Spleen (tissue), 11 donors: Measurements from ENCODE around the gene ISCA1. TPM values are rescaled to one million over a fixed set of nuclear protein-coding genes. Genes with fewer than 3 reads are reported as not detected.

Experiments
- DNase-seq: peaks from one replicate; pipeline ENCODE4 v3.0.0-alpha.2; 2020
- H3K27ac ChIP-seq, 8 donors: fragments of 200-600 bp; sonication (generic) in 7 of 8; 1 replicate in 4 of 8; 2 replicates in 4 of 8; pipeline versions ENCODE4 v1.5.0 to v1.8.0; 2016 to 2021; ENCODE audit warnings: inconsistent platforms in 4 of 8, mild to moderate bottlenecking in 4 of 8, moderate library complexity in 1 of 8
- H3K27me3 ChIP-seq, 7 donors: fragments of 200-600 bp; sonication (generic) in 6 of 7; replicated peaks in 1 of 7; 1 replicate in 4 of 7; 2 replicates in 3 of 7; pipeline versions ENCODE4 v1.5.0 to v1.8.0; 2016 to 2021; ENCODE audit warnings: inconsistent platforms in 3 of 7, mild to moderate bottlenecking in 1 of 7
- H3K36me3 ChIP-seq, 6 donors: fragments of 200-600 bp; sonication (generic) in 5 of 6; 1 replicate in 4 of 6; 2 replicates in 2 of 6; pipeline versions ENCODE4 v1.5.0 to v1.8.0; 2016 to 2021; ENCODE audit warnings: inconsistent platforms in 2 of 6
- H3K4me1 ChIP-seq, 6 donors: fragments of 200-600 bp; sonication (generic) in 5 of 6; 1 replicate in 3 of 6; 2 replicates in 3 of 6; pipeline versions ENCODE4 v1.5.0 to v1.8.0; 2016 to 2021; ENCODE audit warnings: inconsistent platforms in 3 of 6
- H3K4me3 ChIP-seq, 8 donors: fragments of 200-600 bp; sonication (generic) in 7 of 8; 1 replicate in 4 of 8; 2 replicates in 4 of 8; pipeline versions ENCODE4 v1.5.0 to v1.8.0; 2016 to 2021; ENCODE audit warnings: inconsistent platforms in 4 of 8, mild to moderate bottlenecking in 4 of 8, moderate library complexity in 2 of 8
- H3K9me3 ChIP-seq, 8 donors: fragments of 200-600 bp; sonication (generic) in 7 of 8; 1 replicate in 4 of 8; 2 replicates in 4 of 8; pipeline versions ENCODE4 v1.5.0 to v1.8.0; 2016 to 2021; ENCODE audit warnings: inconsistent platforms in 4 of 8
- CTCF ChIP-seq, 11 experiments: fragments of 200-600 bp in 7 of 11; fragments of 450-650 bp in 4 of 11; sonication (generic) in 4 of 11; IDR thresholded peaks in 8 of 11; conservative IDR thresholded peaks in 3 of 11; 1 replicate in 7 of 11; 2 replicates in 4 of 11; pipeline versions ENCODE4 v1.4.0 to v1.8.0; 2016 to 2021; ENCODE audit warnings: antibody characterized with exemption in 11 of 11, inconsistent platforms in 4 of 11, mild to moderate bottlenecking in 1 of 11
- POLR2A ChIP-seq, 3 donors: fragments of 450-650 bp; IDR thresholded peaks; one replicate each; pipeline ENCODE4 v1.5.1; 2017; ENCODE audit warnings: antibody characterized with exemption in 3 of 3, mild to moderate bottlenecking in 1 of 3
- POLR2AphosphoS5 ChIP-seq, 3 donors: sonication (generic); formaldehyde crosslinking; IDR thresholded peaks; one replicate each; pipeline ENCODE4 v1.5.1; 2017; ENCODE audit warnings: antibody characterized with exemption in 3 of 3
- WGBS, 5 donors: extraction: QIAGEN DNeasy Blood & Tissue Kit in 3 of 5; methylation state at CpG; one replicate each; pipeline versions ENCODE4 v1.1.5 to v1.1.7; 2013 to 2018; 5-methylcytosine and 5-hydroxymethylcytosine counted together
- intact Hi-C: fragments of 100-400 bp; cut with DNase I; formaldehyde crosslinking; loops from one replicate; pipeline ENCODE4 v1.15.0; 2023; ENCODE audit warnings: low total_unique reads
- polyA plus RNA-seq, 3 donors: library from polyadenylated mRNA; stranded (reverse); fragments of 200-250 nt; gene quantifications; one replicate each; pipeline ENCODE4 v1.2.1, GENCODE V29; 2013
- total RNA-seq, 7 donors: library from RNA; depleted of rRNA in 3 of 7; stranded (reverse); fragments of >200 nt in 3 of 7; fragmentation: NEBNext Ultra II Directional in 4 of 7; extraction: Animal tissue kit (Norgen Biotek cat#: 25700) in 4 of 7; gene quantifications; one replicate each; pipeline versions ENCODE4 v1.1.0 to v1.2.1, GENCODE V29; 2016 to 2021
- donor health status: healthy with polysubstance abuse.
- donor health status: DM: no; HTN: no; CAD: no; lungs with moderate emphysema.
- donor health status: DM: no; HTN: no; CAD: no.
- donor health status: Bipolar disorder and iron deficiency.
- donor health status: healthy.
- donor health status: DM: no; HTN: no; CAD: no.
- donor health status: DM: yes; HTN: yes; CAD: no.

Gene ISCA1
- total and polyA plus RNA-seq, 10 donors = 15.3 to 35.5 (median 25.1) TPM

GRCh38 chr9:86259557-86259956 is 22.8 kb downstream of the ISCA1 start, which contains the start of gene C9orf153:
C9orf153 (minus strand) TSS chr9:86259657; CDS start chr9:86229603, 30,054 bp downstream.
- WGBS, 5 donors = 82 to 92% (median 89%) methylated on average over 8 of the region's 8 CpGs
- no peak within 1 kb of the TSS for H3K27ac ChIP-seq
- TF ChIP-seq CTCF (IDR thresholded peaks at IDR 0.05 in 8 of 11, conservative IDR thresholded peaks at IDR 0.05 in 3 of 11) = no peak
- no peak for TF ChIP-seq POLR2AphosphoS5 (IDR thresholded peaks at IDR 0.05)
- no peak for TF ChIP-seq POLR2A (IDR thresholded peaks at IDR 0.05)
- no peaks in the 10 kb centered on the region for H3K27me3 ChIP-seq
- intact Hi-C loops = no loop called here
- H3K4me1 ChIP-seq = no peaks in the 10 kb centered on the region
- no peaks in the 10 kb centered on the region for H3K9me3 ChIP-seq
- H3K36me3 ChIP-seq = peaks cover 0 to 41% (median 17%) of the 10 kb centered on the region in 6 donors
- H3K4me3 ChIP-seq = no peak within 1 kb of the TSS
- DNase-seq = no peak

GRCh38 chr9:86257391-86257790 is 24.9 kb downstream of the ISCA1 start:
- intact Hi-C loops = no loop called here
- DNase-seq = no peak
- H3K4me3 ChIP-seq = no peak overlapping the region
- 78 to 90% (median 86%) methylated on average over 2 of the region's 2 CpGs for WGBS, 5 donors
- H3K4me1 ChIP-seq = no peaks in the 10 kb centered on the region
- no peaks in the 10 kb centered on the region for H3K27me3 ChIP-seq
- peaks cover 7 to 20% (median 16%) of the 10 kb centered on the region in 8 donors for H3K9me3 ChIP-seq
- H3K36me3 ChIP-seq = peaks cover 0 to 20% (median under 1%) of the 10 kb centered on the region in 6 donors
- H3K27ac ChIP-seq = no peak overlapping the region
- no peak for TF ChIP-seq POLR2A (IDR thresholded peaks at IDR 0.05)

GRCh38 chr9:86256653-86257052 is 25.7 kb downstream of the ISCA1 start:
- Histone ChIP-seq H3K27me3 (no peaks in the 10 kb centered on the region), H3K9me3 (peaks cover 7 to 28% (median 21%) of the 10 kb centered on the region in 8 donors), H3K4me3 (no peak overlapping the region), H3K27ac (no peak overlapping the region), H3K36me3 (peaks cover 0 to 14% (median 0%) of the 10 kb centered on the region in 6 donors), H3K4me1 (no peaks in the 10 kb centered on the region)
- intact Hi-C loops = no loop called here
- TF ChIP-seq CTCF (IDR thresholded peaks at IDR 0.05 in 8 of 11, conservative IDR thresholded peaks at IDR 0.05 in 3 of 11) (no peak), POLR2A (IDR thresholded peaks at IDR 0.05) (no peak), POLR2AphosphoS5 (IDR thresholded peaks at IDR 0.05) (no peak)
- WGBS, 5 donors = 89 to 96% (median 92%) methylated on average over 3 of the region's 3 CpGs
- no peak for DNase-seq

- no peak for DNase-seq
- peaks cover 7 to 28% (median 21%) of the 10 kb centered on the region in 8 donors for H3K9me3 ChIP-seq
- intact Hi-C loops = no loop called here
- no peak overlapping the region for H3K4me3 ChIP-seq
- H3K27ac ChIP-seq = no peak overlapping the region
- no peaks in the 10 kb centered on the region for H3K27me3 ChIP-seq
- no peak for TF ChIP-seq CTCF (IDR thresholded peaks at IDR 0.05 in 8 of 11, conservative IDR thresholded peaks at IDR 0.05 in 3 of 11)
- TF ChIP-seq POLR2AphosphoS5 (IDR thresholded peaks at IDR 0.05) = no peak
- TF ChIP-seq POLR2A (IDR thresholded peaks at IDR 0.05) = no peak
- WGBS, 5 donors = 90 to 98% (median 95%) methylated on average over 3 of the region's 3 CpGs
- no peaks in the 10 kb centered on the region for H3K36me3 ChIP-seq
- H3K4me1 ChIP-seq = no peaks in the 10 kb centered on the region
Measured at GRCh38 chr9:86253577-86253976, 28.8 kb downstream of the ISCA1 start.

- TF ChIP-seq CTCF (IDR thresholded peaks at IDR 0.05 in 8 of 11, conservative IDR thresholded peaks at IDR 0.05 in 3 of 11) (no peak), POLR2A (IDR thresholded peaks at IDR 0.05) (no peak), POLR2AphosphoS5 (IDR thresholded peaks at IDR 0.05) (no peak)
- intact Hi-C loops = no loop called here
- no peak for DNase-seq
- Histone ChIP-seq H3K4me3 (no peak overlapping the region), H3K27ac (no peak overlapping the region), H3K9me3 (peaks cover 7 to 28% (median 21%) of the 10 kb centered on the region in 8 donors), H3K4me1 (no peaks in the 10 kb centered on the region), H3K27me3 (no peaks in the 10 kb centered on the region), H3K36me3 (no peaks in the 10 kb centered on the region)
- 90 to 95% (median 92%) methylated on average over 1 of the region's 1 CpG for WGBS, 5 donors
Measured at GRCh38 chr9:86252870-86253269, 29.5 kb downstream of the ISCA1 start.
